HG03558 (cell line): ENCODE data around the gene AGO1.
"Not testable (repeated sequence)": the region's sequence is repeated elsewhere in the genome, so short reads cannot be mapped to it uniquely, and the experiment has no call there.

Experiments used
- ATAC-seq: cut with Tn5 transposase; IDR thresholded peaks from one replicate; pipeline ENCODE4 v1.9.1; 2021; ENCODE audit warnings: moderate number of reproducible peaks; ENCODE audit not compliant: unreplicated experiment; ENCODE audit errors: extremely low read depth

Gene AGO1

GRCh38 chr1:35866991-35867390 is 16.0 kb upstream of the AGO1 start:
- no peak for ATAC-seq

- not testable (repeated sequence) for ATAC-seq
These were observed 13.6 kb upstream of the AGO1 start for GRCh38 chr1:35869245-35869950.

- no peak for ATAC-seq
These were observed 12.2 kb upstream of the AGO1 start for GRCh38 chr1:35870651-35871309.

DNA sequence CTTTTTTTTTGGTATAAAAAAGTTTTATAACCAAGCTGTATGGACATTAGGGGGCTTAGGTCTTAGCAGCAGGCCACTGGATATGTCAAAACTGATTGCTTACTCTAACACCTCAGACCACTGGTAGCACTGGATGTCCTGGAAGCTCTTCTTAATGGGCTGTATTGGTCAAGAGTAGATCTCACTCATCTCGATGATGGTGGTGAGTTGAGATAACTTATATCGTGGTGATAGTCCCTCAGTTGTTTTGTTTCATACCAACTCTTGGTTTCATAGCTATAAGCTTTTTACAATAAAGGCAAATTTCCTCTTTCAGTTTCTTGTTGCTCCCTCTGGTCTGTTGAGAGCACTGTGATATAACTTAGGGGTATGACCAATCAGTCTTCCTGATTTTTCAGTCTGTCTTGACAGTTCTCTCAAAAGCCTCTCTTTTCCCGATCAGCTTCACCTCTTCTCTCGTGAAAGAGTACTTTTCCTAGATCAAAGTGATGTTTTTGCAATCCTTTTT is 9.7 kb upstream of the AGO1 start:
- no peak for ATAC-seq

DNA sequence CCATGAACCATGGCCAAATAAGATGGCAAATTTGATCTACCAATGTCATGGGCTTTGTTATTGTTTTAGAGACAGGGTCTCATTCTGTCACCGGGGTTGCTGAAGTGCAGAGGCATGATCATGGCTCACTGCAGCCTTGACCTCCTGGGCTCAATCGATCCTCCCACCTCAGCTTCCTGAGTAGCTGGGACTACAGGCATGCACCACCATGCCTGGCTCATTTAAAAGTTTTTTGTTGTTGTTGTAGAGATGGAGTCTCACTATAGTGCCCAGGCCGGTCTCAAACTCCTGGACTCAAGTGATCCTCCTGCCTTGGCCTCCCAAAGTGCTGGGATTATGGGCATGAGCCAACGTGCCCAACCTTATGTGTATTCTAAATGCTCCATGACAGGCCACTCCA is 8.9 kb upstream of the AGO1 start:
- ATAC-seq = not testable (repeated sequence)

GRCh38 chr1:35876988-35877387 is 6.0 kb upstream of the AGO1 start:
- ATAC-seq = no peak

- ATAC-seq = no peak
These were observed 1.1 kb upstream of the AGO1 start for GRCh38 chr1:35881850-35882273.

- ATAC-seq = no peak
These were observed 444 bp upstream of the AGO1 start for GRCh38 chr1:35882586-35882944.

DNA sequence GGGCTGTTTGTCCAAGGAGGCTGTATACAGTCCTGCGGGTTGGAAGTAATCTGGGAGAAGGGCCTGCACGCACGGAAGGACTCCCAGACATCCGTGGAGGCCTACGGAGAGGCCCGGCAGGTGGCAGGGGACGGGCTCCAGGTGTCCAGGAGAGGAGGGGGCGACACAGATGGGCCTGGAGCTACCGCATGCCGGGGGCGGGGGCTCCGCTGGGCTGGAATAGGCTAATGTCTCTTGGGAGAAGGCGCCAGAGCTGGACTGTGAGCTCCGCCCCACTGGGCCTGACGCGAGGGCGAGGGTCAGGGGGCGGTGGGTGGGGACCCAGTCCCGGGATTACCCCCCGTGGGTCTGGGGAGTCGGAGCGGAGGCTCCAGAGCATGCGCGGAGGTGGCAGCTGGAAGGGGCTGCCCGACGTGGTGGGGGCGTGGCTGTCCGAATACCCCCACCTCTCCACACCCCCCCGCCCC is 659 bp downstream of the AGO1 start:
- ATAC-seq = no peak

DNA sequence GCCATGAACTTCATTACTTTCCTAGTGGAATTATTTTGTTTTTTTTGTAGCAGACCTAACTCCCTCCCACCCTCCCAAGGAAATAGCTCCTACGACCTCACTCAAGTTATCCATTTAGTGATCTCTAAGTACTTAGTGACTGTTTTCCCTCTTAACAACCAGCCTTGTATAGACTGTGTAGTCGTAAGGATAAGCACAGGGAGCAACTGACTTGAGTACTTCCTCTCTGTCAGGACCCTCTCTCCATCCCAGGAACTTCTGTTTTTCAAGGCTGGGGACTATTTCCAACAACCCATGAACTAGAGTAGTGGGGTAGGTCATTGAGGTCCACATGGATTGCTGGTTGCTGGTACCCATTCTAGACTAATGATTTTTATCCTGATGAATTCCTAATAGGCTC is 1.9 kb downstream of the AGO1 start:
- no peak for ATAC-seq

DNA sequence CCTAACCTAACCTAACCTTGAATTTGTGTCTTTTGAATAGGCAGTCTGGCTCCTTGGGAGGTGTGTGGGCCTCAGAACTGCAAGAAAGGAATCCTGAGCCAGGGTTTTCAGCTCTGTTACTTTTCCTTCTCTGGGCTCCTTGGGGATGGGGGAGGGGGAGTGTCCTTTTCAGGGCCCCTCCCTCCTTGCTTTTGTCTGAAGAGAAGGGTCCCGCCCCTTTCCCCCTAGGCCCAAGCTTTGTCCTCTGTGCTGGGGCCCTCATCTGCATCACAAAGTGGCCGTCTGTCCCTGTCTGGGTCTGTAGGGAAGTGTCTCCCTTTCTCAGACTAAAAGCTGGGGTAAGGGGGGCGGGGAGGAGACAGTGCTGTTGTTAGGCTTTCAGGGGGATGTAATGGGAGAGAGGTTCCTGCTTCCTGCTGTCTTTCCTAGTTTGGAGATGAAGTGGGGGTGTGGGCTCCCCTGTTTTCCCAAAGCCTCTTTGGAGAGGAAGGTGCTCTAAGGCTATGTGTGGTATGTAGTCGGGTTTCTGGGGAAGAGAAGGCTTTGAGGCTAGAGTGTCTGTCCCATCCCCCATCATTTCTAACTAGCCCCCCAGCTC is 3.1 kb downstream of the AGO1 start:
- no peak for ATAC-seq

GRCh38 chr1:35886577-35887431 is 3.8 kb downstream of the AGO1 start:
- ATAC-seq = no peak

- no peak for ATAC-seq
These were observed 4.5 kb downstream of the AGO1 start for GRCh38 chr1:35887508-35887907.

- no peak for ATAC-seq
These were observed 5.2 kb downstream of the AGO1 start for GRCh38 chr1:35888255-35888654.

- not testable (repeated sequence) for ATAC-seq
These were observed 6.0 kb downstream of the AGO1 start for GRCh38 chr1:35888981-35889380.

GRCh38 chr1:35893051-35893879 is 10.3 kb downstream of the AGO1 start:
- no peak for ATAC-seq

GRCh38 chr1:35894183-35894582 is 11.2 kb downstream of the AGO1 start:
- no peak for ATAC-seq

- no peak for ATAC-seq
These were observed 11.6 kb downstream of the AGO1 start for GRCh38 chr1:35894656-35895055.

GRCh38 chr1:35899941-35900340 is 16.9 kb downstream of the AGO1 start:
- ATAC-seq = no peak

GRCh38 chr1:35901235-35901634 is 18.2 kb downstream of the AGO1 start:
- no peak for ATAC-seq
